DOHH2 (cell line): Measurements from ENCODE around the gene IPCEF1.

Experiments
- CTCF ChIP-seq: fragments of 200-600 bp; sonication (generic); IDR thresholded peaks from one replicate; pipeline ENCODE4 v1.5.1; 2014; ENCODE audit warnings: antibody characterized with exemption, mild to moderate bottlenecking, low read depth, low read length; ENCODE audit not compliant: poor library complexity, severe bottlenecking
- EZH2phosphoT487 ChIP-seq: fragments of 200-600 bp; sonication (generic); IDR thresholded peaks from 2 replicates; pipeline ENCODE4 v1.6.1; 2017; ENCODE audit warnings: borderline replicate concordance, mild to moderate bottlenecking, antibody characterized with exemption, low read length, moderate library complexity, mixed read lengths

DNA sequence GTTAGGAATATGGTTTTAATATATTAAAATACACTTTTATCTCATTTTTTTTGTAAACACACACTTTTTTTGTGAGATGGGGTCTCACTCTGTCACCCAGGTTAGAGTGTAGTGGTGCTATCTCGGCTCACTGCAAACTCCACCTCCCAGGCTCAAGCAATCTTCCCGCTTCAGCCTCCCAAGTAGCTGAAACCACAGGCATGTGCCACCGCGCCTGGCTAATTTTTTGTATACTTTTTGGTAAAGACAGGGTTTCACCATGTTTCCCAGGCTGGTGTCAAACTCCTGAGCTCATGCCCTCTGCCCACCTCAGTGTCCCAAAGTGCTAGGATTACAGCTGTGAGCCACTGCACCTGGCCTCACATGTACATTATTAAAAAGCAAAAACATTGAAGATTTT, 10.8 kb downstream of the IPCEF1 start:
- TF ChIP-seq CTCF, result no peak
- no peak for TF ChIP-seq EZH2phosphoT487
